Esophagus squamous epithelium (tissue), 5 donors: ENCODE data around the gene CRTC3. TPM values are rescaled to one million over a fixed set of nuclear protein-coding genes. Genes with fewer than 3 reads are reported as not detected.

Source experiments
- DNase-seq: peaks from one replicate; lab custom pipeline; 2025; lab: John Stamatoyannopoulos, UW
- H3K27ac ChIP-seq, 4 donors: fragments of 200-600 bp; sonication (generic); one replicate each; pipeline ENCODE4 v1.5.1; 2016 to 2019; ENCODE audit warnings: mild to moderate bottlenecking in 1 of 4
- H3K27me3 ChIP-seq, 4 donors: fragments of 200-600 bp; sonication (generic); 1 replicate in 3 of 4; 2 replicates in 1 of 4; pipeline versions ENCODE4 v1.5.1 to v1.6.0; 2017 to 2021; ENCODE audit warnings: antibody characterized with exemption in 1 of 4
- H3K36me3 ChIP-seq, 3 donors: fragments of 200-600 bp; sonication (generic); one replicate each; pipeline ENCODE4 v1.5.1; 2016 to 2019
- H3K4me1 ChIP-seq, 3 donors: fragments of 200-600 bp; sonication (generic); one replicate each; pipeline ENCODE4 v1.5.1; 2017 to 2019
- H3K4me3 ChIP-seq, 4 donors: fragments of 200-600 bp; sonication (generic); 1 replicate in 3 of 4; 2 replicates in 1 of 4; pipeline ENCODE4 v1.5.1; 2016 to 2019; ENCODE audit warnings: mild to moderate bottlenecking in 2 of 4, moderate library complexity in 1 of 4
- H3K9me3 ChIP-seq, 3 donors: fragments of 200-600 bp; sonication (generic); one replicate each; pipeline ENCODE4 v1.5.1; 2016 to 2019
- CTCF ChIP-seq, 6 experiments: fragments of 450-650 bp in 4 of 6; fragments of 200-600 bp in 2 of 6; sonication (generic) in 2 of 6; IDR thresholded peaks; one replicate each; pipeline ENCODE4 v1.5.1; 2016 to 2019; ENCODE audit warnings: antibody characterized with exemption in 6 of 6, mild to moderate bottlenecking in 4 of 6, moderate library complexity in 4 of 6
- POLR2A ChIP-seq, 4 donors: fragments of 450-650 bp; IDR thresholded peaks; one replicate each; pipeline ENCODE4 v1.6.1; 2017; ENCODE audit warnings: antibody characterized with exemption in 4 of 4, mild to moderate bottlenecking in 4 of 4, moderate library complexity in 3 of 4
- WGBS, 2 donors: methylation state at CpG; one replicate each; pipeline ENCODE4 v1.1.5; 2018; 5-methylcytosine and 5-hydroxymethylcytosine counted together
- intact Hi-C: fragments of 100-400 bp; cut with DNase I; formaldehyde crosslinking; loops from one replicate; pipeline ENCODE4 v1.15.0; 2022
- total RNA-seq, 4 donors: library from RNA; depleted of rRNA; stranded (reverse); fragments of >200 nt; gene quantifications; one replicate each; pipeline ENCODE4 v1.1.0, GENCODE V29; 2016
- donor health status: DM: yes; HTN: yes; CAD: no.

Gene CRTC3
- total RNA-seq, 4 donors from 2014 or later, result 10.0 to 33.0 (median 13.3) TPM

DNA sequence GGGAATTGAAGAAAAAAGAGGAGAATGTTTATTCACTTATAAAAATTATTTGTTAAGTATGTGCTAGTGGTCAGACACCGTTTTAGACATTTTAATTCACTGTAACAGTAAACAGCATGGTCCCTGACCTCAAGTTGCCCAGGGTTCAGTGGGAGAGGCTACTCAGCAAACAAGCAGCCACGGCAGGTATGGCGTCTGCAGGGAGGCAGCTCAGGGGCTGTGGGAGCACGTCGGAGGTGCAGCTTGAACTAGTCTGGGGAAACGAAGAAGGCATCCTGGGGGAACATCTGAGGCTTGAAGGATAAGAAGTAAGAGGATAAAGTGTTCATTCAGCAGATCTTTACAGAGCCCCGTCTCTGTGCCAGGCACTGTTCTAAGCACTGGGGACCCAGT, 66.0 kb downstream of the CRTC3 start:
- peak overlapping the region; percentile 14 to 88 (median 81) for H3K27ac ChIP-seq
- H3K4me3 ChIP-seq, result no peak overlapping the region
- H3K27me3 ChIP-seq, result no peaks in the 10 kb centered on the region
- H3K36me3 ChIP-seq, result peaks cover 0 to 11% (median 0%) of the 10 kb centered on the region in 3 donors
- peaks cover 29 to 83% (median 56%) of the 10 kb centered on the region in 3 donors for H3K4me1 ChIP-seq
- DNase-seq, result no peak
- TF ChIP-seq POLR2A (IDR thresholded peaks at IDR 0.05) (no peak), CTCF (IDR thresholded peaks at IDR 0.05) (no peak)
- WGBS, 2 donors, result 63 to 86% methylated on average over 7 of the region's 7 CpGs
- intact Hi-C loops, result no loop called here
- H3K9me3 ChIP-seq, result no peaks in the 10 kb centered on the region

DNA sequence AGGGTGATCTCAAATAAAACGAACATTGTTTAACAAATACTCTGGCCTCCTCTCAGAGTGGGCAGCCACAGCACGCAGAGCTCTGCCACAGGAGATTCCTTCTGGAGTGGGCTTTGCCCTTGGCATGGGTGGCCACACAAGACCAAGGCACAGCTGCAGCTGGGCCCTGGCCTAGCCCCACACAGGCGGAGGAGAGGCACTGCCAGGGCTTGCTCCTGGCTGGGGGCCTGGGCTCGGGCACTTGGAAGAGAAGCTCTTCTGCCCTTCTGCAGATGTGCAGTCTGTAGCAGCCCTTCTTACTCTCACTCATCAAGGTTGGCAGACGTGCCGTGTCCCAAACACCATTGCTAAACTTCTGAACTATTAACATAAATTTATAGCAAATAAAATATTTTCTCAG, 67.2 kb downstream of the CRTC3 start:
- no peak for DNase-seq

DNA sequence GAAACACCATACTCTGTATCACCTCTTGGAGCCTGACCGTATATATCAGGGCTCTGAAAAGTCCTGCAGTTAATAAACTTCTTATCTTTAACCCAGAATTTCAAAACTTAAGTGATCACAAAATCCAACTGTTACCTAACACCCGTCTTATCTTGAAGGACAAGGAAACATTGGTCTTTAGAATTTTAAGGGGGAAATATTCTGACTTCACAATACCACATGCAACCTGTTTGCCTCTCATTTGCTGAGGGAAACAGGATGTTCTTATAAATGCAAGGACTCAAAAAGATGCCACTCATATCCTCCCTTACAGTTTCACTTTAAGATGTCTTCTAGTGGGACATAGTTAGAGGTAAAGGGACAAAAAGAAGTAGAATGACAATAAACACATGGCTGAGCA, 67.9 kb downstream of the CRTC3 start:
- TF ChIP-seq CTCF (IDR thresholded peaks at IDR 0.05) (no peak), POLR2A (IDR thresholded peaks at IDR 0.05) (no peak)
- Histone ChIP-seq H3K4me1 (peaks cover 29 to 65% (median 52%) of the 10 kb centered on the region in 3 donors), H3K4me3 (no peak overlapping the region), H3K27me3 (no peaks in the 10 kb centered on the region), H3K36me3 (peaks cover 0 to 25% (median 0%) of the 10 kb centered on the region in 3 donors), H3K9me3 (no peaks in the 10 kb centered on the region), H3K27ac (peak overlapping the region; percentile 63 to 88 (median 81))
- WGBS, 2 donors, result 67 to 73% methylated on average over 2 of the region's 2 CpGs
- intact Hi-C loops, result no loop called here
- DNase-seq, result no peak

More for the DNA sequence above, 67.2 kb downstream of the CRTC3 start:
- Histone ChIP-seq H3K27ac (peak overlapping the region; percentile 20 to 88 (median 81)), H3K27me3 (no peaks in the 10 kb centered on the region), H3K4me1 (peaks cover 29 to 72% (median 54%) of the 10 kb centered on the region in 3 donors), H3K36me3 (peaks cover 0 to 18% (median 0%) of the 10 kb centered on the region in 3 donors), H3K4me3 (no peak overlapping the region), H3K9me3 (no peaks in the 10 kb centered on the region)
- WGBS, 2 donors, result 54 to 74% methylated on average over 2 to 6 of the region's 6 CpGs
- no peak for TF ChIP-seq CTCF (IDR thresholded peaks at IDR 0.05)
- no peak for TF ChIP-seq POLR2A (IDR thresholded peaks at IDR 0.05)
- intact Hi-C loops, result no loop called here

GRCh38 chr15:90598031-90598577, 68.4 kb downstream of the CRTC3 start:
- intact Hi-C loops, result no loop called here
- 44 to 75% methylated on average over 2 to 7 of the region's 7 CpGs for WGBS, 2 donors
- H3K36me3 ChIP-seq, result peaks cover 0 to 29% (median 0%) of the 10 kb centered on the region in 3 donors
- peak overlapping the region; percentile 63 to 88 (median 81) for H3K27ac ChIP-seq
- H3K27me3 ChIP-seq, result no peaks in the 10 kb centered on the region
- no peaks in the 10 kb centered on the region for H3K9me3 ChIP-seq
- TF ChIP-seq POLR2A (IDR thresholded peaks at IDR 0.05) (no peak), CTCF (IDR thresholded peaks at IDR 0.05) (peak in 3 of 6 experiments; percentile 6 to 28 (median 9))
- peaks cover 29 to 60% (median 46%) of the 10 kb centered on the region in 3 donors for H3K4me1 ChIP-seq
- peak; percentile 4 for DNase-seq
- no peak overlapping the region for H3K4me3 ChIP-seq

DNA sequence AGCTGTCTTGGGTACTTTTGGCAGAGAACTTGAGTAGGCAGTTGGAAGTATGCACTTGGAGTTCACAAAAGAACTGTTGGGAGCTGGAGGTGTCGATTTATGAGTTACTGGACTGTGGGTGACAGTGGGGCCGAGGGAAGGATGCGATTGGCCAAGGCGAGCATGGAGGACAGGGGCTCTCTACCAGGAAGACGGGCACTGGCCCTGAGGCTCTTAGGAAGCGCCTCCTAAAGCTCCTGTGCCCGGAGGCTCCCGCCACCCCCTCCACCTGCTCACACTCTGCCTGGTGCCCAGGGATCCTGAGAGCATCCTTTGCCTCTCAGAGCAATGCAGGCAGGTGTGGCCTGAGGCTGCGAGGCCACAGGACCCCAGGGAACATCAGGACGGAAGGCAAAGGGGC, 69.0 kb downstream of the CRTC3 start:
- 86 to 95% methylated on average over 7 to 10 of the region's 10 CpGs for WGBS, 2 donors
- peak overlapping the region; percentile 63 to 88 (median 81) for H3K27ac ChIP-seq
- no peak for TF ChIP-seq POLR2A (IDR thresholded peaks at IDR 0.05)
- TF ChIP-seq CTCF (IDR thresholded peaks at IDR 0.05), result no peak
- H3K9me3 ChIP-seq, result no peaks in the 10 kb centered on the region
- peaks cover 29 to 54% (median 43%) of the 10 kb centered on the region in 3 donors for H3K4me1 ChIP-seq
- H3K4me3 ChIP-seq, result no peak overlapping the region
- no peak for DNase-seq
- intact Hi-C loops, result no loop called here
- peaks cover 0 to 29% (median 0%) of the 10 kb centered on the region in 3 donors for H3K36me3 ChIP-seq
- no peaks in the 10 kb centered on the region for H3K27me3 ChIP-seq
